Chondrocyte (in vitro differentiated cells): ENCODE data around the gene TMC2. TPM values are rescaled to one million over a fixed set of nuclear protein-coding genes. Genes with fewer than 3 reads are reported as not detected.

ENCODE experiments used
- DNase-seq: peaks from one replicate; pipeline ENCODE4 v3.0.0; 2021; ENCODE audit warnings: mixed read lengths, low spot score
- H3K27ac Mint-ChIP-seq: one replicate; pipeline ENCODE4 v1.8.0; 2021; ENCODE audit warnings: mild to moderate bottlenecking, moderate library complexity, mixed read lengths; ENCODE audit not compliant: unreplicated experiment
- H3K27me3 Mint-ChIP-seq: 2 replicates; pipeline ENCODE4 v1.8.0; 2021; ENCODE audit warnings: low read depth, mixed read lengths
- H3K36me3 Mint-ChIP-seq: 2 replicates; pipeline ENCODE4 v1.8.0; 2021; ENCODE audit warnings: low read depth, mixed read lengths
- H3K4me1 Mint-ChIP-seq: 2 replicates; pipeline ENCODE4 v1.8.0; 2021; ENCODE audit warnings: low read depth, mild to moderate bottlenecking, mixed read lengths
- H3K4me3 Mint-ChIP-seq: one replicate; pipeline ENCODE4 v1.8.0; 2021; ENCODE audit warnings: mild to moderate bottlenecking, moderate library complexity, mixed read lengths; ENCODE audit not compliant: unreplicated experiment
- H3K9me3 Mint-ChIP-seq: 2 replicates; pipeline ENCODE4 v1.8.0; 2021; ENCODE audit warnings: low read depth, mixed read lengths
- CTCF ChIP-seq: fragments of 200-600 bp; sonication (generic); IDR thresholded peaks from 2 replicates; pipeline ENCODE4 v1.5.0; 2021; ENCODE audit warnings: antibody characterized with exemption, mild to moderate bottlenecking, moderate library complexity
- total RNA-seq: library from RNA; stranded (reverse); gene quantifications from 3 replicates; pipeline ENCODE4 v1.2.1, GENCODE V29; 2021

Gene TMC2
- total RNA-seq, 1 donor from 2014 or later: not detected

- DNase-seq: no peak
- Mint-ChIP-seq H3K27ac (no peak overlapping the region), H3K4me3 (no peak overlapping the region), H3K36me3 (peaks cover 55% of the 10 kb centered on the region), H3K9me3 (no peaks in the 10 kb centered on the region), H3K4me1 (peaks cover 27% of the 10 kb centered on the region), H3K27me3 (no peaks in the 10 kb centered on the region)
- TF ChIP-seq CTCF: no peak
Measured at GRCh38 chr20:2657674-2658073, 121.3 kb downstream of the TMC2 start.

GRCh38 chr20:2658414-2659354 lies 122.3 kb downstream of the TMC2 start:
- peaks cover 30% of the 10 kb centered on the region for H3K4me1 Mint-ChIP-seq
- no peaks in the 10 kb centered on the region for H3K9me3 Mint-ChIP-seq
- H3K36me3 Mint-ChIP-seq: peaks cover 55% of the 10 kb centered on the region
- no peak for DNase-seq
- no peak for TF ChIP-seq CTCF
- no peaks in the 10 kb centered on the region for H3K27me3 Mint-ChIP-seq
- H3K27ac Mint-ChIP-seq: peak overlapping the region; percentile 47
- no peak overlapping the region for H3K4me3 Mint-ChIP-seq

GRCh38 chr20:2659547-2659946 lies 123.2 kb downstream of the TMC2 start:
- H3K27me3 Mint-ChIP-seq: no peaks in the 10 kb centered on the region
- H3K9me3 Mint-ChIP-seq: no peaks in the 10 kb centered on the region
- no peak overlapping the region for H3K4me3 Mint-ChIP-seq
- H3K36me3 Mint-ChIP-seq: peaks cover 50% of the 10 kb centered on the region
- no peak for DNase-seq
- no peak for TF ChIP-seq CTCF
- no peak overlapping the region for H3K27ac Mint-ChIP-seq
- H3K4me1 Mint-ChIP-seq: peaks cover 29% of the 10 kb centered on the region

GRCh38 chr20:2663364-2663886 lies 127.1 kb downstream of the TMC2 start:
- H3K4me1 Mint-ChIP-seq: peaks cover 24% of the 10 kb centered on the region
- H3K4me3 Mint-ChIP-seq: peak overlapping the region; percentile 86
- no peaks in the 10 kb centered on the region for H3K9me3 Mint-ChIP-seq
- no peak for TF ChIP-seq CTCF
- DNase-seq: no peak
- peaks cover 24% of the 10 kb centered on the region for H3K36me3 Mint-ChIP-seq
- peaks cover 8% of the 10 kb centered on the region for H3K27me3 Mint-ChIP-seq
- peak overlapping the region; percentile 82 for H3K27ac Mint-ChIP-seq

GRCh38 chr20:2663887-2664719 lies 127.7 kb downstream of the TMC2 start, which contains the start of gene IDH3B:
TSS of gene IDH3B (minus strand) at chr20:2664216. CDS start at chr20:2664188, 28 bp downstream.
- DNase-seq: peak; percentile 97
- no peak for TF ChIP-seq CTCF
- H3K27ac Mint-ChIP-seq: peak within 1 kb of the TSS; percentile 98
- H3K4me1 Mint-ChIP-seq: peaks cover 24% of the 10 kb centered on the region
- H3K36me3 Mint-ChIP-seq: peaks cover 19% of the 10 kb centered on the region
- H3K27me3 Mint-ChIP-seq: peaks cover 13% of the 10 kb centered on the region
- peak within 1 kb of the TSS; percentile 86 for H3K4me3 Mint-ChIP-seq
- no peaks in the 10 kb centered on the region for H3K9me3 Mint-ChIP-seq
